Measurements from ENCODE around the gene SLC17A2.

Gene SLC17A2, protein sequence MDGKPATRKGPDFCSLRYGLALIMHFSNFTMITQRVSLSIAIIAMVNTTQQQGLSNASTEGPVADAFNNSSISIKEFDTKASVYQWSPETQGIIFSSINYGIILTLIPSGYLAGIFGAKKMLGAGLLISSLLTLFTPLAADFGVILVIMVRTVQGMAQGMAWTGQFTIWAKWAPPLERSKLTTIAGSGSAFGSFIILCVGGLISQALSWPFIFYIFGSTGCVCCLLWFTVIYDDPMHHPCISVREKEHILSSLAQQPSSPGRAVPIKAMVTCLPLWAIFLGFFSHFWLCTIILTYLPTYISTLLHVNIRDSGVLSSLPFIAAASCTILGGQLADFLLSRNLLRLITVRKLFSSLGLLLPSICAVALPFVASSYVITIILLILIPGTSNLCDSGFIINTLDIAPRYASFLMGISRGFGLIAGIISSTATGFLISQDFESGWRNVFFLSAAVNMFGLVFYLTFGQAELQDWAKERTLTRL

DNA sequence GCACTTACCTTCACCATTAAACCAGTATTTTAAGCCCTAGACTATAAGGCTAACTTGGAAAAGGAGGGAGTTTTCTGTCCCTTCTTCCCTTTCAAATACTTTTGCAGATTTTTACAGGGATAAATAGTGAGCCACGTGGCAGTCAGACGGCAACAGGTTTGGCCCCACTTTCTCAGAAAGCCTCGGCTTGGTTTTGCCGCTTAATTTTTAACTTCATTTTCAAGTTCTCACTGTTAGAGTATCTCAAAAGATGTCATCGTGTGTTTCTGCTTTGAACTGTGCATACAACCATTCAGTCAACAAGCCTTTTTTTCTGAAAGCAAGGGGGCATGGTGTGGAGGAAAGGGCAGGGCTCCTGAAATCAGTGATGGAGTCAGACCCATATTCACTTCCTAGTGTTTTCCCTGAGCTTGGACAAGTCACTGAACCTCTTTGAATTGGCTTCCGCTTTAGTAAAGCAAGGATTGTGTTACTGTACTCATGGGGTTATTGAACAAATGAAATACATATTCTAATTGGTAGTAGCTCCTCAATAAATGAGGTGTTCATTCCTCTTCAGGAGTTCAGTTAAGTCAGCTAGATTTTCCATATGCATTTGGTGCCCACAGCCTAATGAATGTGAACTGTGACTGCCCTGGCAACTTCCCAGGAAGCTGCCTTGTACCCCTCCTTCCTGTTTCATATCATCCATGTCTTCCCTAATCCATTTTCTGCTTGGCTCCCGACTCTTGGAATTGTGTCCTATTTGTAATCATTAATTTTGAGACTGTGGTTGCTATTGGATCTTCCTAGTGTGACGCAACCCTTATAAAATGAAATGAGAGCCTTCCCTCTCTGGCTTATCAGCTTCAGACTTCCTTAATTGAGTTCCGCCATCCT lies at the start of gene SLC17A2:
Gene SLC17A2, minus strand, starts transcription at position 160 of the 879 bp plus-strand sequence. CDS start 4,895 bp downstream, outside the sequence.
- no peak for DNase-seq (ENCODE audit: low spot score)

GRCh38 chr6:25975923-25976560 lies 45.6 kb upstream of the SLC17A2 start:
- DNase-seq (ENCODE audit: low spot score): no peak

DNA sequence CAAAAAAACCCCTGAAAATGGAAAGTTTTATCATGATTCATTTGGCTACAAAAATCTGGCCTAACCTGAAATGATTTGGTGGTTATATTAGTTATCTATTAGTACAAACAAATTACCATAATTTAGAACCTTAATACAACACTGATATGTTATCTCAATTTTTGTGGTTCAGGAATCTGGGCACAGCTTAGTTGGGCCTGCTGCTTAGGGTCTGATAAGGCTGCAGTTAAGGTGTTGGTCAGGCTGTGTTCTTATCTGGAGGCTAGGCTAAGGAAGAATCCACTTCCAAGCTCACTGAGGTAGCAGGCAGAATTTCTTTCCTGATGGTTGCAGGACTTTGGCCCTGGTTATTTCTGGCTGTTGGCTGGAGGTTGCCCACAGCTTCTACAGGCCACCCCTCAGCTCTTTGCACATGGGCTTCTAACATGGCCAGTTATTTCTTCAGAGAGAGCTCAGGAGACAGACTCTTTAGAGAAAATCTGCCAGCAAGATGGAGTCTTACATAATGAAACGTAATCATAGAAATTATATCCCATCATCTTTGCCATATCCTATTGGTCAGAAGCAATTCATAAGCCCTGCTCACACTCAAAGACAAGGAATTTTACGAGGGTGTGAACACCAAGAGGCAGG lies 43.5 kb upstream of the SLC17A2 start:
- DNase-seq (ENCODE audit: low spot score): no peak

- DNase-seq (ENCODE audit: low spot score): no peak
Measured at GRCh38 chr6:25972902-25973301, 42.4 kb upstream of the SLC17A2 start.

GRCh38 chr6:25972128-25972527 lies 41.6 kb upstream of the SLC17A2 start:
- DNase-seq (ENCODE audit: low spot score): no peak

DNA sequence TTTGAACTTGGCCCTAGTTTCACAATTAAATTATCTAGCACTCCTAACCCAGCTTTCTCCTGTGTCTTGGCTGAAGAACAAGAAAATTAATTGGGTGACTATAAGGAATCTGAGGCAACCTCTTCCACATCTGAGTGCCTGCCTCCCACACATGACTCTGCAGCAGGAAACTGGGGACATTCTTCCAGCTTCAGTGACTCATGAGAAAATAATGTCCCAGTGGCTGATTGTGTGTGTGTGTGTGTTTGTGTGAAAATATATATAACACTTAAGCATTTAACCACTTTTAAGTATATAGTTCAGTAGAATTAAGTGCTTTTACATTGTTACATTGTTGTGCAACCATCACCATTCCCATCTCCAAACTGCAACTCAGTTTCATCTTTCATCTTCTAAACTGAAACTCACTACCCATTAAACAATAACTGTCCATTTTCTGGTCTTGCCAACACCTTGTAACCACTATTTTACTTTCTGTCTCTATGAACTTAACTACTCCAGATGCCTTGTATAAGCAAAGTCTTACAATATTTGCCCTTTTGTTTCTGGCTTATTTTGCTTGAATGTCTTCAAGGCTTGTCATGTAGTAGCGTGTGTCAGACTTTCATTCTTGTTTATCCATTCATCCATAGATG lies 40.8 kb upstream of the SLC17A2 start:
- DNase-seq (ENCODE audit: low spot score): no peak

- no peak for DNase-seq (ENCODE audit: low spot score)
Measured at GRCh38 chr6:25968769-25969168, 38.3 kb upstream of the SLC17A2 start.

DNA sequence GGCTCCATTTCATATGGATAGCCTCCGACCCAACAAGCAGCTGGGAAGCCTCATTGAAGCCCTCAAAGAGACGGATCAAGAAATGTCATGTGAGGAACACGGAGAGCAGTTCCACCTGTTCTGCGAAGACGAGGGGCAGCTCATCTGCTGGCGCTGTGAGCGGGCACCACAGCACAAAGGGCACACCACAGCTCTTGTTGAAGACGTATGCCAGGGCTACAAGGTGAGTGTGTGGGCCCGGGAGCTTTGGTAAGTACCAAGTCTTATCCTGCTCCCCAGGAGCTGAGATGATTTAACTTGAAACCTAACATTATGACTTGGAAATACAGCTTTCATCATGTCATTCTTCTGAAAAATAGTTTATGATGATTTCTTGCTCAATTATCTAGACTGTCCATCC lies 36.2 kb upstream of the SLC17A2 start:
- no peak for DNase-seq (ENCODE audit: low spot score)

DNA sequence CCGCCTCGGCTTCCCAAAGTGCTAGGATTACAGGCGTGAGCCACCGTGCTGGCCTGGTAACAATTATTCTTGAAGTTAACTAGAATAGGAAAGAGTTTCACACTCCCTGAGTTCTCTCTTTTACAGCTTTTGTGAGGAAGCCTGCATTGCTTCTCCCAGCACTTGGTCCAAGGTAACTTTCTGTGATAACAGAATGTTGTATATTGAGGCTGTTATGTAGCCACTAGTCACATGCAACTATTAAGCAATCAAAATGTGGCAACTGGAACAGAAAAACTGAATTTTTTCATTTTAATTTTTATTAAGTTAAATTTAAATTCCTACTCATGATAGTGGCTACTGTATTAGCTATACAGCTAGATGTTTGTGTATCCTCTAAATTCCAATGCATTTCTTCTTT lies 34.6 kb upstream of the SLC17A2 start:
- DNase-seq (ENCODE audit: low spot score): no peak

DNA sequence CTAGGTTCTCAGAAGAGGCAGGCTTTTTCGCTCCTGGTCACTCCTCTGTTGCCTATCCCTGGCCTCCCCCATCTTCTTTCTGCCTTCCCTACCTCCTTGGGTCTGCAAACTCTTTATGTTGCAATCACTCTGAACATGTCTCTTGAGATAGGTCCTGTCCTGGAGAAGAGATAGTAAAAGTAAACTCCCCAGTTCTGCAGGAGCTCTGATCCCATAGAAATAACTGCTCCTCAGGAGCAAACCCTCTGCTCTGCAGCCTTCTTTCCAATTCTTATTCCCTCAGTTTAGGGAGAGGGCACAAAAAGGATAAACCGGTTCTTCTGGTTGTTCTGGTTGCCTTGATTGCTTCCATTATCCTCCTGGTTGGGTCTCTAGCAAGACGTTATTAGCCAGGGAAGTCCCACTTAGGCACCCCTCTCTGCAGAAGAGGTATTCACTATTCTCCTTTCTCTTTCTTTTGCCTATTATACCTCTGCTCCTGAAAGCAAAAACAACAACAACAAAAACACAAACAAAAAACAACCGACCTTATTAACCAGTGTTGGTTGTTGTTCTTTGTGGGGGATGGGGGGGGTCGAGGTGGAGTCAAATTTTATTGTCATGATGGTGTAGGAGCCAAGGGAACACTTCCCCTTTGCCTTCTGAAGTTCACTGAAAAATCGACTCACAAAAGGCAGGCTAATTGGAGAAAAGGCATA lies 33.1 kb upstream of the SLC17A2 start:
- DNase-seq (ENCODE audit: low spot score): no peak

DNA sequence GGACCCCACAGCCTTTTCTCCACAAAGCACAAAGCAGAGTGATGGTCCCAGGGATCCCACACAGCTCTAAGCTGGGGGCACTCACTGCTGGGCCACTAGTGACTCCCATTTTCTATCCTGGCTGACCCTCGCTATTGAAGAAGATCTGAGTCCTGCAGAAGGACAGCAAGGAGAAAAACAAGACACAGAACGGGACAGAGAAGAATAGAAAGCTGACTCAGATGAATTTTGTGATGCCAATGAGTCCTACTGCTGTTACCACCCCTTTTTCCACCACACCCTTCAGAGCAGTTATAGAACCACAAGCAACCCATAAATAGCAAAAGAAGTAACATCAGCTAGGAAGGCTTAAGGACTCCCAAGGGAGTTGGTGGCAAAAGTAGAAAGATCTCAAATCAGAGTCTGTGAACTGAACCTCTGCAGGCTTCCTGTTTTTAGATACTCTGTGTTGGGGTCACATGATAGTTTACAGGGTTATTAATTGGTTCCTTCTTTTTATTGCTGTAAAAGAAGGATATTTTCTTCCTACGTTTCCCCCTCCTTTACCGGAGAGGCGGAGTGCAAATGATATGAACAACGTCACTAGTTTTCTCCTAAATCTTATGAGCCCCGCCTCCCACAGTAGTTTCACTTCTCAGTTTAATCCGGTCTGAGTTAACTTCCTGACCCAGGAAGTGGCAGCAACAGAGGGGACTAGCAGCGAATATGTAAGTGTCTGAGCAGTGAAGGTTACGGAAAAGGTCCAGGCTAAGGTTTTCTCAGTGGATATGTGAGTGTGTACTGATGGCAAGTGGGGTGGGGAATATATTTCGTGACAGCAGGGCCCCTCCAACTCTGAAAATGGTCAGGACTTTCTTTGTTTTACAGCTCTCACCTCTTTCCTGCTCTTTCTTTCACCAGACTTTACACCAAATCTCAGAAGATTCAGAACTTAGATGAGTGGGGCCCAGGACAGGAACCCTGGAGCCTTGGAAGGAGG lies 31.9 kb upstream of the SLC17A2 start, which contains the start of gene TRIM38:
Gene TRIM38, plus strand, starts transcription at position 654 of the 979 bp plus-strand sequence. CDS start 3,721 bp downstream, outside the sequence.
- peak; percentile 91 for DNase-seq (ENCODE audit: low spot score)

GRCh38 chr6:25961619-25962148 lies 31.2 kb upstream of the SLC17A2 start:
- no peak for DNase-seq (ENCODE audit: low spot score)

DNA sequence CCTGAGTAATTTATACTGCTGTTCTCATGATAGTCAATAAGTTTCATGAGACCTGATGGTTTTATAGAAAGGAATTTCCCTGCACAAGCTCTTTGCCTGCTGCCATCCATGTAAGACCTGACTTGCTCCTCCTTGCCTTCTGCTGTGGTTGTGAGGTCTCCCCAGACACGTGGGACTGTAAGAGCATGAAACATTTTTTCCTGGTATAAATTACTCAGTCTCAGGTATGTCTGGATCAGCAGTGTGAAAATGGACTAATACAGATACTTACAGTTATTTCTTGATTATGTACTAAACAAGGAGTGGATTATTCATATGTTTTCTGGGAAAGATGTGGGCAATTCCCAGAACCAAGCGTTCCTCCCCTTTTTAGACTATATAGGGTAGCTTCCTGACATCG lies 30.2 kb upstream of the SLC17A2 start:
- DNase-seq (ENCODE audit: low spot score): no peak

GRCh38 chr6:25959890-25960536 lies 29.5 kb upstream of the SLC17A2 start:
- no peak for DNase-seq (ENCODE audit: low spot score)

DNA sequence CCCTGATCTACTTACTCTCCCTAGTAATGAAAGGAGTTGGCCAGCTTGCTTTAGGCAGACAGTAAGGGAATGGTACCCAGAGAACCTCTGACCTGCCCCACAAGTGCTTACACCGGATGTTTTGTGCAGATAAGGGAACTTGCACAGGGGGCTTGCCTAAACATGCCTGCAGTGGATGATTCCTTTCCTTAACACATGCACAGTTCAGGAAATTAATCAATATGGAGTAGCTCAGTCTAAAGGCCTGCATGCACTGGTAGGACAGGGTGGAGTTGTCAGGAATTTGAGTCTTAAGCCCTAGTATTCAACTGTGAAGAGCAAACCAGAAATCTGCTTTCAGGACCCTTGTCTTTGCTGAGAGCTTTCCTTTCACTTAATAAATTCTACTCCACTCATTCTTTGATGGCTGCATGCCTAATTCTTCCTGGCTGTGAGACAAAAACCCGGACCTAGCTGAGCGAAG lies 28.2 kb upstream of the SLC17A2 start:
- DNase-seq (ENCODE audit: low spot score): no peak

DNA sequence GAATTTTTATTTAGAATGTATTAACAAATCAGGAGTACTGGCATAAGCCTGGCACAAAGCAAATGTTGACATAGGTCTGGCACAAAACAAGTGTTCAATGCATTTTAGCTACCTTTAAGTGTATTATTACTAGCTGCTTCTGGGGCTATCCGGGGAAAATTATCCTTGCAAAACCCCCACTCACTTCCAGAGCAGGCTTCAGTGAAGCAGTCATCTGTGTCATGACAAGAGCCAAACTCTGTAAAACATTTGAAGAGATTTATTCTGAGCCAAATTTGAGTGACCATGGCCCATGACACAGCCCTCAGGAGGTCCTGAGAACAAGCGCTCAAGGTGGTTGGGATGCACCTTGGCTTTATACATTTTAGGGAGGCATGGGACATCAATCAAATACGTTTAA lies 25.7 kb upstream of the SLC17A2 start:
- no peak for DNase-seq (ENCODE audit: low spot score)

GRCh38 chr6:25954756-25955155 lies 24.3 kb upstream of the SLC17A2 start:
- no peak for DNase-seq (ENCODE audit: low spot score)

DNA sequence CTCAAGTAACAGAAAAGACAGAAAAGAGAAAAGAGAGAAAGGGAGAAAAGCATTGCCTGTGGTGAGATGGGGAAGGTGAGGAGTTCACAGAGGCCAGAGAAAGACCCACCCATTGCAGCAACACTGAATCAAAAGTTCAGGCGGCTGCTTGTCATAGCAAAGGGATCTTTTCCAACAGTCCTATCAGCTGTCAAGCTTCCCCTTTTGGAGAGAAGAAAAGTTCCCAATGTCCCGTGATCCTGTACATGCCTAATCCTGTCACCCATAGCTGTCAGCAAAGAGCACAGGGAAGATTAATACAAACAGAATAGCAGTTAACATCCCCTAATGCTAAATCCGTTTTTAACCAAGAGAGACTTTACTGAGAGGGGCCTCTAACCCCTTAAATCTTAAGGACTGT lies 23.2 kb upstream of the SLC17A2 start:
- no peak for DNase-seq (ENCODE audit: low spot score)

DNA sequence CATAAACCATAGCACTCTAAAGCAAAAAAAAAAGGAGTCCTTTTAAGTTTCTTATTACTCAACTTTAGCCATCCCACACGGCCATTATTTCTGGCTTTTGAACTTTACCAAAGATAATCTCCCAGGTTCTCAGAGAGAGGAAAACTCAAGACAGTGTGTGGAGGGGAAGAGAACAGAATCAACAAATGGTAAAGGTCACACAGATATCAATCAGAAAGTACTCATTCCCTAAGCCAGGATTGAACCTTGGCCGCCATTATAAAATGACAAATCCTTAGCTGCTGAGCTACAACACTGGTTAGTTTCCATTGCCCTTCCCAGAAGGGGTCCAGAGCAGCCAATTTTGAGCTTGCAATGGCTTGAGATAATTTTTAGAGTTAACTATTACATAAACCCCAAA lies 22.0 kb upstream of the SLC17A2 start:
- no peak for DNase-seq (ENCODE audit: low spot score)
